Anterior cingulate cortex (tissue), 58 donors: Measurements from ENCODE around the gene XRCC6.
"Not testable (repeated sequence)": the region's sequence is repeated elsewhere in the genome, so short reads cannot be mapped to it uniquely, and the experiment has no call there.

Experiments
- DNase-seq, 58 donors: peaks; one replicate each; lab custom pipeline; 2025; lab: John Stamatoyannopoulos, UW

XRCC6 gene

GRCh38 chr22:41647771-41648170 is 26.7 kb downstream of the XRCC6 start:
- no peak for DNase-seq

DNA sequence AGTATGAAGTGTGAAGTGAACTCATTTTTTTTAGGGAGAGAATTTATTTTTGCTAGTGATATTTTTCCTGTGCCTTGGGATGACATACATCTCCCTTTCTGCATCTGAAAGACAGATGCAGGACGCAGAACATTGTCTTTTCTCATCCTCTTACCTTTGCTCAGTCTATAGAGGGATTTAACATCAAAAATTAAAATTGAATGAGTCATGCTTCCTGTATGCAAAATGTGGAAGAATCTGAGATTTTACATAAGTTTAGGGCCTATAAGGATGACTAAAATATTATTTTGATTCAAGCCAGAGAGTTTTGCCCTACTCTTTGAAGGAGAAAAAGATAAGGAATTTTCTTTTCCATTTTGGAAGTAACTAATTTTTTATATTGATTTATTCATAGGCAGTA is 27.3 kb downstream of the XRCC6 start:
- no peak for DNase-seq

GRCh38 chr22:41650229-41650628 is 29.1 kb downstream of the XRCC6 start:
- no peak for DNase-seq

- DNase-seq = no peak
Observed at GRCh38 chr22:41650821-41651220, 29.7 kb downstream of the XRCC6 start.

GRCh38 chr22:41654322-41654721 is 33.2 kb downstream of the XRCC6 start:
- DNase-seq = no peak

GRCh38 chr22:41656556-41656955 is 35.5 kb downstream of the XRCC6 start:
- DNase-seq = no peak

DNA sequence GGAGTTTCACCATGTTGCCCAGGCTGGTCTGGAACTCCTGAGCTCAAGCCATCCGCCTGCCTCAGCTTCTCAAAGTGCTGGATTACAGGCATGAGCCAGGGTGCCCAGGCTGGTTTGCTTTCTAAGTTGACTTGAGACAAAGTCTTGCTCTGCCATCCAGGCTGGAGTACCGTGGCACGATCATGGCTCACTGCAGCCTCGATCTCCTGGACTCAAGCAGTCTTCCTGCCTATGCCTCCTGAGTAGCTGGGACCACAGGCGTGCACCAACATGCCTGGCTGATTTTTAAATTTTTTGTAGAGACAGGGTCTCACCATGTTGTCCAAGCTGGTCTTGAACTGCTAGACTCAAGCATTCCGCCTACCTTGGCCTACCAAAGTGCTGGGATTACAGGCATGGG is 36.6 kb downstream of the XRCC6 start:
- no peak for DNase-seq

DNA sequence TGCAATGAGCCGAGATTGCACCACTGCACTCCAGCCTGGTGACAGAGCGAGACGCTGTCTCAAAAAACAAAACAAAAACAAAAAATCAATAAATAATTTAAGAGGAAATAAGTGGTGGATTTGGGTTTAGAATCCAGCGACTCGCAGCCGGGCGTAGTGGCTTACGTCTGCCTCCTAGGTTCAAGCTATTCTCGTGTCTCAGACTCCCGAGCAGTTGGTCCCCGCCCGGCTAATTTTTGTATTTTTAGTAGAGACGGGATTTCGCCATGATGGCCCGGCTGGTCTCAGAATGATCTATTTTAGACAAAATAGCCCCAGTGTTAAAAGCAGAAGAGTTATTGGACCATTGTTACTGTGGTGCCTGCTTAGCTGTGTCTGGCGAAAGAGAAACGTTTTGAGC is 37.8 kb downstream of the XRCC6 start:
- no peak for DNase-seq

DNA sequence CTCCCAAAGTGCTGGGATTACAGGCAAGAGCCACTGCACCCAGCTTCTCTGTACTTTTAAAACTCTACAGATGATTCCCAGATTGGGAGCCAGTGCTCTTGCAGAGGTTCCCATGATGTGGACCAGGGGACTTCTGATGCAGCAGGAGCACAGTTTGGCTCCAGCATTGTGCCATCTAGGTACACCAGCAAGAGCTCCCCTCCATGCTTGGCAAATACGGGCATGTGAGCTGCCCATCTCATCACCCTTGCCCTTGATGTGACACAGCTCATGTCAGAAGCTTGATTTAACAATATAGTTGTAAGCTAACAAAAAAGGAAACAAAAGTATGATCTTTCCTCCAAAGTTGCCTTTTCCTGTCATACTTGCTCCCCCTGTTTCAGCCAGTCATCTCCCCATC is 38.8 kb downstream of the XRCC6 start:
- DNase-seq = no peak

GRCh38 chr22:41660416-41660815 is 39.3 kb downstream of the XRCC6 start:
- DNase-seq = no peak

DNA sequence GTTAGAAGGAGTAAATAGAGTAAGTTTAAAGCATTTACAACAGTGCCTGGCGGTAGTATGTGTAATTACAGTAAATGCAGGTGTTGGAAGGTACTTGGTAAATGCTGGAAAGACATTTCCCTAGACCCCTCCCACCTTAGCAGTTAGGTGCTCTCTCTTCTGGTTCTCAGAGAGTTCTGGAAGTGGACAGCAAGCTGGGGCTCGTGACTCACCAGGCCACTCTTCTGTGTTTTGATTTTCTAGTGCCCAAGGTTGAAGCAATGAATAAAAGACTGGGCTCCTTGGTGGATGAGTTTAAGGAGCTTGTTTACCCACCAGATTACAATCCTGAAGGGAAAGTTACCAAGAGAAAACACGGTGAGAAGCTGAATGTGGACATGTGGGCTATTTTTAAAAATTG is 40.0 kb downstream of the XRCC6 start:
- no peak for DNase-seq

DNA sequence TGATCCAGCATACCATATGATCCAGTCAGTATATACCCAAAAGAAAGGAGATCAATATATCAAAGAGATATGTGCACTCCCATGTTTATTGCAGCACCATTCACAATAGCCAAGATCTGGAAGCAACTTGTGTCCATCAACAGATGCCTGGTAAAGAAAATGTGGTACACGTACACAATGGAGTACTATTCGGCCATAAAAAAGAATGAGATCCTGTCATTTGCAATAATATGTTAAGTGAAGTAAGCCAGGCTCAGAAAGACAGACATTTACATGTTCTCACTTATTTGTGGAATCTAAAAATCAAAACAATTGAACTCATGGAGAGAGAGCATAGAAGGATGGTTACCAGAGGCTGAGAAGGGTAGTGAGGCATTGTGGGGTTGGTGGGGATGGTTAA is 40.6 kb downstream of the XRCC6 start:
- no peak for DNase-seq

- DNase-seq = not testable (repeated sequence)
Observed at GRCh38 chr22:41663594-41663993, 42.5 kb downstream of the XRCC6 start.

DNA sequence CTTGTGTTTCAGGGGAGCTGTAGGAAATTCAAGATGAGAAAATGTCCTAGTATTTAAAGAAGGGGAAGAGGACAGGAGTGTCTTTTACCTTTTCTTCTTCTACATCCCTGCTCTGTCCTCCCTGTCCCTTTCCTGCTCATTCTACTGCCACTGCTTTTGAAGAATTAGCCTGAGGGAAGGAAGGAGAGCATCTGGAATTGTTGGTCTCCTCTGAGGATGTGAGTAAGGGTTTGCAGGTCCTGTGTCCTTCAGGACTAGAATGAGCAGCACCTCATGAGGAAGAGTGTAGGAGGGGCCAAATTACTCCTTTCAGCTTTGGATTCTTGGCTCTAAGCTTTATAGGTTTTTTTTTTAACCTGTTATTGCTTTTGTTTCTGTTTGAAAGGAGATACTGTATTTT is 43.4 kb downstream of the XRCC6 start:
- DNase-seq = no peak

DNA sequence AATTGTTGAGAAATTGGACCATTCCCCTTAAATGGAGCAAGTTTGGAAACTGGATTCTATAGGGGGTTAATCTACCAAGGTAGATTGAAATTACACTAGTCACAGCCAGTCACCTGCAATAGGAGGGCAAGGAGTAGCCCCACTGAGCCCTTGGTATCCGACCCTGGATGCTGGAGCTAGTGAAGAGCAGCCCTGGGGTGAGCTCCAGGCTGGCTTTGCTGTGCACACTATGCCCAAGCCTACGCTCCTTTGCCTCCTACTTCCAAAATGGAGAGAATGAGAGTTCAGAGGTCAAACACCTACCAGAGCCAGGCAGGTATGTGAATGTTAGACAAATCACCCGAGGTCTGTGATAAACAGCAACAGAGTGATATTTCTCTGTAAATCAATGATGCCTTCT is 43.9 kb downstream of the XRCC6 start:
- no peak for DNase-seq

GRCh38 chr22:41668971-41669911 is 48.1 kb downstream of the XRCC6 start:
- no peak for DNase-seq

DNA sequence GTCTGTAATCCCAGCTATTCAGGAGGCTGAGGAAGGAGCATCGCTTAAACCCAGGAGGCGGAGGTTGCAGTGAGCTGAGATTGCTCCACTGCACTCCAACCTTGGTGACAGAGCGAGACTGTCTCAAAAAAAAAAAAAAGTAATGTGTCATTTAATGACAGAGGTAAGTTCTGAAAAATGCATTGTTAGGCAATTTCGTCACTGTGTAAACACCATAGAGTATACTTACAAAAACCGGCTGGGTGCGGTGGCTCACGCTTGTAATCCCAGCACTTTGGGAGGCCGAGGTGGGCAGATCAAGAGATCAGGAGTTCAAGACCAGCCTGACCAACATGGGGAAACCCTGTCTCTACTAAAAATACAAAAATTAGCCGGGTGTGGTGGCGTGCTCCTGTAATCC is 51.0 kb downstream of the XRCC6 start:
- DNase-seq = not testable (repeated sequence)

DNA sequence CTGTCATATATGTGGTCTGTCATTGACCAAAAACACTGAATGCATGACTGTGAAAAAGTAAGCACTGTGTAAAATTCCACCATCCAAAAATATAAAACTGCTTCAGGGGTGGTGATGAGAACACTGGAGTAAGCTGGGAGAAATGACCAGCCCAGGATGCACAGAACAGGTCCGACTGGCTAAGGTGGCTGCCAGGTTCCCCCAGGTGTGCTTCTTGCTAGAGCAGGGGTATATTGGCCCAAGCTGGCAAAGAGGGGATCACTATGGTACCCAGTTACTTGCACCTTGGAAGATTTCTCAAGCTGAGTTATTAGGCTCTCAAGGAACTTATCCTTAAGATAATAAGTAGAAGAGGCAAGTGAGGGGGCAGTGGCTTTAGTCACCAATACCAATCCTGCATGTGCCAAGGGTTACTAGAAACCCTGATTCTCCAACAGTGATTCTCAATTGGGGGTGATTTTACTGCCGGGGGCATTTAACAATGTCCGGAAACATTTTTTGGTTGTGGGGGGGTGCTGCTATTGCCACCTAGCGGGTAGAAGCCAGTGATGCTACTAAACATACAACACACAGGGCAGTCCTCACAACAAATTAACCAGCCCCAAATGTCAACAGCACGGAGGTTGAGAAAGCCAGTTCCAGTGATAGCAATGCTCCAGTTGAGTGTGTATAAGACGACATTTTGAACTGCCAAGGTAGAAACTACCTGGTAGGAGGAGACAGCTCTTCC is 51.9 kb downstream of the XRCC6 start:
- no peak for DNase-seq

DNA sequence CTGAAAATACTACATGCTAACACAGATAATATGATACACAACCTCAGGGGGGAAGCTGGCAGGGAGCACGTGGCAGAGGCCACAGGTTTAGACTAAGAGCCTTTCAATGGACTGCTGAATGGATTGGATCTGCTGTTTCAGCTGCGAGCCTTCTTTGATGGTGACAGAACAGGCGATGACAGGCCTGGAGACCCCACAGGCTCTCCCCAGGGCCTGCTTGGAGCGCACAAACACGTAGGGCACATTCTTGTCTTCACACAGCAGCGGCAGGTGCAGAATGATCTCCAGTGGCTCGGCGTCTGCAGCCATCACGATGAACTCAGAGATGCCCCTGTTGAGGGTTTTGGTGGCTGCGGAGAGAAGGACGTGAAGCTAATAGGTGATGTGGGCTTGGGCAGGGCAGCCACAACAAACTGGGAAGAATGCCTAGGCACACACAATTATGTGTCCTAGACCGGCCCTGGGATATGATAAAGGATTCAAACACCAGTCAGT is 53.8 kb downstream of the XRCC6 start:
- DNase-seq = no peak

DNA sequence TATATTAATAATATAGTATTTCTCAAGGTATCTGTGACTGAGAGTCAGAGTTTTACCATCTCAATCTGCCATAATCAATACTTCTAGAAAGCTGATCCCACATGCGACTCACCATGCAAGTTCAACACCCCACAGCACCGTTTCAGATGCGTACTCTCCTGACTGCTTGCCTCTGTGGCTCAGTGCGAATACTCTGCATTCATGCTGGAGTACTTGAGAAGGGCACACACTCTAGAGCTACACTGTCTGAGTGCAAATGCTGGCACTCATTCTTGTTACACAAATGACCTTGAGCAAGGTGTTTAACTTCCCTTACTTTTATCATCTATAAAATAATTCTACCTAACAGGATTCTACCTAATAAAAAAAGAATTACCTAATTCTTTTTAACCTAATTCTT is 55.0 kb downstream of the XRCC6 start:
- no peak for DNase-seq

GRCh38 chr22:41681616-41682015 is 60.5 kb downstream of the XRCC6 start:
- no peak for DNase-seq
